NOMO-1 (cell line): ENCODE results near the gene SH3BP1.
A peak's percentile ranks its signal among the peaks of the same experiment; 100 is the strongest.

Experiments used
- DNase-seq, 2 experiments: peaks; one replicate each; lab custom pipeline; 2025; ENCODE audit not compliant: unreplicated experiment in 2 of 2; lab: John Stamatoyannopoulos, UW

The SH3BP1 gene

DNA sequence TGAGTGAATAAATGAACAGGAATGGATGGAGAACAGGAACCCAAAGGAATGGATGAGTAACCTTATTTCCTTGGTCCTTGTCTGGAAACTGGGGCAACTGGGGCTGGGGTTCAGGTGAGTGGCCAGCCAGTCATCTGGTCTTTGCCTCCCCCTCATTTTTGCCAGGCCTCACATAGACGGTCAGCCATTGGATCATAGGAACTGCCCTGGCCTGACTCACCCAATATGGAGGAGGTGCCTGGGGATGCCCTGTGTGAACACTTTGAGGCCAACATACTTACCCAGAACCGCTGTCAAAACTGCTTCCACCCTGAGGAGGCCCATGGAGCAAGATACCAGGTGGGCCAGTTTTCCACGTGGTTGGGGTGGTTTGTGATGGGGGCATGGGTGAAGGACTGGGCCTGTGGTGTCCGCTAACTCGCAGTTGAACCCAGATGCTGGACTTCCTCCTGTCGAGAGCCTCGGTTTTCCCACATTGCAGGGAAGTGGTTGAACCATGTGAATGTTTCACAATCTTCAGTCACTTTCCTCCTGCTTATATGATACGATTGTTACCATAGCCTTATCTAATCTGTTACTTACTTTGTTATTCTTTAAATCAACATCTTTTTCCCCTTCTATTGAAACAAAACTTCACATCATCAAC lies 61.8 kb downstream of the SH3BP1 start:
- DNase-seq: peak in 1 of 2 experiments; percentile 47

GRCh38 chr22:37703906-37704305 lies 64.4 kb downstream of the SH3BP1 start:
- DNase-seq: no peak

DNA sequence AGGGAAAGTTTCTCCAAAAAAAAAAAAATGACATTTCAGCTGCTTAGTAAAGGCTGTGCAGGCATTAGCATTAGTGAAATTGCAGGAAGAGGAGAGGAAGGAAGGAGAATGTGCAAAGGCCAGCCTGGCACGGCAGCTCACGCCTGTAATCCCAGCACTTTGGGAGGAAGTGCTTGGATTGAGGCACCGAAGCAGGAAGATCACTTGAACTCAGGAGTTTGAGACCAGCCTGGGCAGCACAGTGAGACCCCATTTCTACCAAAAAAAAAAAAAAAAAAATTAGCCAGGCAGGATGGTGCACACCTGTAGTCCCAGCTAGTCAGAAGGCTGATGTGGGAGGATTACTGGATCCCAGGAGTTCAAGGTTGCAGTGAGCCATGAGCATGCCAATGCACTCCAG lies 65.2 kb downstream of the SH3BP1 start:
- no peak for DNase-seq

- no peak for DNase-seq
These were observed 65.7 kb downstream of the SH3BP1 start for GRCh38 chr22:37705205-37705604.
